MCF 10A (cell line): ENCODE data around the gene ZBTB37. TPM values are rescaled to one million over a fixed set of nuclear protein-coding genes. Genes with fewer than 3 reads are reported as not detected.

Experiments used
- BruUV-seq: library from RNA; stranded (reverse); fragments of 400-500 nt; replicated peaks from 2 replicates; lab custom pipeline; 2021; lab: Mats Ljungman, UMichigan
- CTCF ChIA-PET: fragments of 300-600 bp; sonication (Branson Sonifier 250); formaldehyde crosslinking; extraction: SDS; loops from one replicate; lab custom pipeline; 2021; ENCODE audit warnings: antibody characterized with exemption, inconsistent platforms; lab: Yijun Ruan, JAX
- POLR2A ChIA-PET: fragments of 300-600, 350-650 bp; sonication (Branson Sonifier 250); formaldehyde crosslinking; extraction: SDS; loops from one replicate; lab custom pipeline; 2020; ENCODE audit warnings: antibody characterized with exemption, inconsistent platforms; lab: Yijun Ruan, JAX
- DNase-seq: peaks from one replicate; pipeline ENCODE4 v3.0.0-alpha.2; 2018; ENCODE audit not compliant: unreplicated experiment
- H3K27ac Mint-ChIP-seq: one replicate; pipeline ENCODE4 v1.8.0; 2022; ENCODE audit warnings: mild to moderate bottlenecking, low read depth, mixed read lengths; ENCODE audit not compliant: unreplicated experiment
- H3K27me3 Mint-ChIP-seq: one replicate; pipeline ENCODE4 v1.8.0; 2022; ENCODE audit warnings: mixed read lengths; ENCODE audit not compliant: insufficient read depth, unreplicated experiment
- H3K36me3 Mint-ChIP-seq: one replicate; pipeline ENCODE4 v1.8.0; 2022; ENCODE audit warnings: mild to moderate bottlenecking, moderate library complexity, mixed read lengths; ENCODE audit not compliant: insufficient read depth, unreplicated experiment
- H3K4me1 Mint-ChIP-seq: one replicate; pipeline ENCODE4 v1.8.0; 2022; ENCODE audit warnings: mixed read lengths; ENCODE audit not compliant: insufficient read depth, unreplicated experiment
- H3K4me3 Mint-ChIP-seq: one replicate; pipeline ENCODE4 v1.8.0; 2022; ENCODE audit warnings: mild to moderate bottlenecking, moderate library complexity, mixed read lengths; ENCODE audit not compliant: unreplicated experiment
- H3K9me3 Mint-ChIP-seq: one replicate; pipeline ENCODE4 v1.8.0; 2022; ENCODE audit warnings: mixed read lengths; ENCODE audit not compliant: unreplicated experiment
- intact Hi-C: fragments of 100-400 bp; cut with micrococcal nuclease; formaldehyde crosslinking; loops from 2 replicates; pipeline ENCODE4 v1.14.1; 2022
- total RNA-seq: library from RNA; stranded (reverse); gene quantifications from 2 replicates; pipeline ENCODE4 v1.2.3, GENCODE V29; 2022
- TF ChIP-seq, protein P1 (sequence below): fragments of 200-600 bp; IDR thresholded peaks from one replicate; pipeline ENCODE4 v1.8.0; 2022; ENCODE audit warnings: antibody characterized with exemption, mild to moderate bottlenecking; ENCODE audit not compliant: unreplicated experiment

ZBTB37 gene
- total RNA-seq, 1 experiment from 2014 or later = 12.8 TPM

GRCh38 chr1:173917149-173917548 is 49.0 kb downstream of the ZBTB37 start, which contains the start of gene SERPINC1:
Gene SERPINC1, minus strand, starts transcription at chr1:173917327. Its CDS starts 68 bp downstream, at chr1:173917259.
- intact Hi-C loops = no loop called here
- POLR2A ChIA-PET = interaction anchor here (0.7 to 1.5 kb wide), 2 partner anchors 9 to 49 kb away, joined by 3 to 4 read pairs; partner anchors contain the start of genes GAS5 and ZBTB37
- CTCF ChIA-PET = interaction anchor here (0.5 to 1.1 kb wide), 4 partner anchors 8 to 432 kb away, joined by 3 to 4 read pairs (median 3); no protein-coding TSS in a partner anchor
- TF ChIP-seq, protein P1, sequence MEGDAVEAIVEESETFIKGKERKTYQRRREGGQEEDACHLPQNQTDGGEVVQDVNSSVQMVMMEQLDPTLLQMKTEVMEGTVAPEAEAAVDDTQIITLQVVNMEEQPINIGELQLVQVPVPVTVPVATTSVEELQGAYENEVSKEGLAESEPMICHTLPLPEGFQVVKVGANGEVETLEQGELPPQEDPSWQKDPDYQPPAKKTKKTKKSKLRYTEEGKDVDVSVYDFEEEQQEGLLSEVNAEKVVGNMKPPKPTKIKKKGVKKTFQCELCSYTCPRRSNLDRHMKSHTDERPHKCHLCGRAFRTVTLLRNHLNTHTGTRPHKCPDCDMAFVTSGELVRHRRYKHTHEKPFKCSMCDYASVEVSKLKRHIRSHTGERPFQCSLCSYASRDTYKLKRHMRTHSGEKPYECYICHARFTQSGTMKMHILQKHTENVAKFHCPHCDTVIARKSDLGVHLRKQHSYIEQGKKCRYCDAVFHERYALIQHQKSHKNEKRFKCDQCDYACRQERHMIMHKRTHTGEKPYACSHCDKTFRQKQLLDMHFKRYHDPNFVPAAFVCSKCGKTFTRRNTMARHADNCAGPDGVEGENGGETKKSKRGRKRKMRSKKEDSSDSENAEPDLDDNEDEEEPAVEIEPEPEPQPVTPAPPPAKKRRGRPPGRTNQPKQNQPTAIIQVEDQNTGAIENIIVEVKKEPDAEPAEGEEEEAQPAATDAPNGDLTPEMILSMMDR = no peak
- no peak within 1 kb of the TSS for H3K4me3 Mint-ChIP-seq
- no peak within 1 kb of the TSS for H3K27ac Mint-ChIP-seq
- no peak for DNase-seq
- H3K4me1 Mint-ChIP-seq = no peaks in the 10 kb centered on the region
- BruUV-seq = no TSS peak
- H3K36me3 Mint-ChIP-seq = no peaks in the 10 kb centered on the region
- H3K9me3 Mint-ChIP-seq = no peaks in the 10 kb centered on the region
- no peaks in the 10 kb centered on the region for H3K27me3 Mint-ChIP-seq

- intact Hi-C loops = no loop called here
- H3K4me1 Mint-ChIP-seq = no peaks in the 10 kb centered on the region
- no peak overlapping the region for H3K4me3 Mint-ChIP-seq
- TF ChIP-seq, protein P1 = no peak
- POLR2A ChIA-PET = no interaction called here
- no peaks in the 10 kb centered on the region for H3K27me3 Mint-ChIP-seq
- CTCF ChIA-PET = interaction anchor here (0.6 to 1.1 kb wide), 5 partner anchors 9 to 1101 kb away, joined by 3 to 4 read pairs (median 3); no protein-coding TSS in a partner anchor
- BruUV-seq = no TSS peak
- DNase-seq = no peak
- no peaks in the 10 kb centered on the region for H3K36me3 Mint-ChIP-seq
- no peaks in the 10 kb centered on the region for H3K9me3 Mint-ChIP-seq
- no peak overlapping the region for H3K27ac Mint-ChIP-seq
Observed at GRCh38 chr1:173917635-173918493, 49.7 kb downstream of the ZBTB37 start.

GRCh38 chr1:173920861-173921260 is 52.7 kb downstream of the ZBTB37 start:
- ChIA-PET CTCF (interaction anchor here (0.5 kb wide), 1 partner anchor 1454 kb away, joined by 3 read pairs; no protein-coding TSS in a partner anchor), POLR2A (interaction anchor here (0.6 kb wide), 1 partner anchor 15 kb away, joined by 3 read pairs; no protein-coding TSS in a partner anchor)
- Mint-ChIP-seq H3K27ac (no peak overlapping the region), H3K9me3 (no peaks in the 10 kb centered on the region), H3K36me3 (no peaks in the 10 kb centered on the region), H3K4me3 (no peak overlapping the region), H3K4me1 (no peaks in the 10 kb centered on the region), H3K27me3 (no peaks in the 10 kb centered on the region)
- intact Hi-C loops = no loop called here
- TF ChIP-seq, protein P1 = no peak
- no peak for DNase-seq
- no TSS peak for BruUV-seq
